Measurements from ENCODE around the gene KDM1A.
A peak's percentile ranks its signal among the peaks of the same experiment; 100 is the strongest.
"Not testable (repeated sequence)": the region's sequence is repeated elsewhere in the genome, so short reads cannot be mapped to it uniquely, and the experiment has no call there.

KDM1A gene

GRCh38 chr1:23007106-23007505 lies 12.2 kb upstream of the KDM1A start:
- TF ChIP-seq CTCF (IDR thresholded peaks at IDR 0.05; ENCODE audit: low read depth, low read length): no peak
- no peak overlapping the region for H3K4me3 ChIP-seq (ENCODE audit: low read depth, low read length)

GRCh38 chr1:23008901-23009300 lies 10.4 kb upstream of the KDM1A start:
- no peak overlapping the region for H3K4me3 ChIP-seq (ENCODE audit: low read depth, low read length)
- TF ChIP-seq CTCF (IDR thresholded peaks at IDR 0.05; ENCODE audit: low read depth, low read length): no peak

GRCh38 chr1:23010025-23010424 lies 9.2 kb upstream of the KDM1A start:
- H3K4me3 ChIP-seq (ENCODE audit: low read depth, low read length): not testable (repeated sequence)

- no peak for TF ChIP-seq CTCF (IDR thresholded peaks at IDR 0.05; ENCODE audit: low read depth, low read length)
- no peak overlapping the region for H3K4me3 ChIP-seq (ENCODE audit: low read depth, low read length)
Observed at GRCh38 chr1:23013657-23014056, 5.6 kb upstream of the KDM1A start.

GRCh38 chr1:23018661-23019093 lies 591 bp upstream of the KDM1A start:
- TF ChIP-seq CTCF (IDR thresholded peaks at IDR 0.05; ENCODE audit: low read depth, low read length): no peak
- H3K4me3 ChIP-seq (ENCODE audit: low read depth, low read length): peak overlapping the region; percentile 93

- TF ChIP-seq CTCF (IDR thresholded peaks at IDR 0.05; ENCODE audit: low read depth, low read length): no peak
- peak overlapping the region; percentile 93 for H3K4me3 ChIP-seq (ENCODE audit: low read depth, low read length)
Observed at GRCh38 chr1:23019863-23020625, 776 bp downstream of the KDM1A start.

- peak overlapping the region; percentile 93 for H3K4me3 ChIP-seq (ENCODE audit: low read depth, low read length)
- no peak for TF ChIP-seq CTCF (IDR thresholded peaks at IDR 0.05; ENCODE audit: low read depth, low read length)
Observed at GRCh38 chr1:23020706-23021405, 1.6 kb downstream of the KDM1A start.

Data from WI38 (cell line).